GM12891 (cell line): ENCODE results near the gene CKS1B.
A peak's percentile ranks its signal among the peaks of the same experiment; 100 is the strongest.
"Not testable (repeated sequence)": the region's sequence is repeated elsewhere in the genome, so short reads cannot be mapped to it uniquely, and the experiment has no call there.

ENCODE experiments used
- DNase-seq: peaks from one replicate; pipeline ENCODE4 v3.0.0; 2011; ENCODE audit warnings: low spot score; ENCODE audit not compliant: insufficient read length
- FAIRE-seq: peaks from 2 replicates; lab custom pipeline; 2011; peaks lifted over from hg19 to GRCh38; lab: Jason Lieb, UNC
- PAX5 ChIP-seq: IDR thresholded peaks from 2 replicates; pipeline ENCODE4 v1.6.1; 2011; ENCODE audit warnings: low read length, moderate library complexity, mild to moderate bottlenecking; ENCODE audit not compliant: insufficient read depth, severe bottlenecking
- POLR2A ChIP-seq: IDR thresholded peaks from 2 replicates; pipeline ENCODE4 v1.6.1; 2011; ENCODE audit warnings: low read depth, low read length, control low read depth
- POLR2AphosphoS5 ChIP-seq: IDR thresholded peaks from 2 replicates; pipeline ENCODE4 v1.6.1; 2011; ENCODE audit warnings: low read depth, low read length, control low read depth
- POU2F2 ChIP-seq: IDR thresholded peaks from 2 replicates; pipeline ENCODE4 v1.6.1; 2011; ENCODE audit warnings: low read depth, mild to moderate bottlenecking, control low read depth, low read length, moderate library complexity
- SPI1 ChIP-seq: IDR thresholded peaks from 2 replicates; pipeline ENCODE4 v1.6.1; 2011; ENCODE audit warnings: low read depth, low read length, control low read depth
- TAF1 ChIP-seq: IDR thresholded peaks from 2 replicates; pipeline ENCODE4 v1.6.1; 2011; ENCODE audit warnings: low read depth, low read length, control low read depth

The CKS1B gene

DNA sequence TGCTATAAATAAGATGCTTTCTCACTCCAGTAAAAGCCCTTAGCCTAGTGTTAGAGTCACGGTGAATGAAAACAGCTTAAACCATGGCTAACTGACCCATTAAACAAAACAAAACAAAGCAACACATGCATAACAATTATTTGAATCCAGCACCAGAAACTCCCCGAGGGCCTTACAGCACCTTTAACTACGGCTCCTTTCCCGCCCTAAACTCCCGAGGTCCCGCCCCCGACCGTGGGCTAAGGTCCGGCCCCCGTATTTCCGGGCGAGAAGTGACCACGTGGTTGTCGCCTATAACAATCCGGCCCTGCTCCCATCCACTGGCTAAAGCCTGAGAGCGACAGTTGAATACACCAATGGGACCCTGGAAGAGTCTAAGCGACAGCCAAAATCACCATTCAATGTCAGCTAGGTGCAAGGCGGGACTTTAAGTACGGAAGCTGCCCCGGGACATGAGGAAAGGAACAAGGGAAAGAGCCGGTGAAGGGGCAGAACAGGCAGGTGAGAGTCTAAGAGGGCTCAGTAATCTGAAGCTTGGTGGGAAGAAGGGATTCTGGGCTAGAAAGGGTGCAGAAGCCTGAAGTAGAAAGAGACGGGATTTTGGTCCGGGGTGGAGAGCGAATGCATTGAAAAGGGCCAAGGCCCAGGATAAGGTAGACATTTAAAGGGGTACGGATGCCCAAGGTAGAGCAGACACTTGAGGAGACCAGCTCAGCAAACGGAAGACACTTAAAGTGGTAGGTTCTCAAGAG lies 8.6 kb downstream of the CKS1B start, which contains the start of gene FLAD1:
FLAD1 (plus strand) TSS at position 448 of the 752 bp plus-strand sequence. CDS start 351 bp downstream, outside the sequence.
- peak; percentile 86 for FAIRE-seq
- TF ChIP-seq POLR2AphosphoS5 (peak; percentile 86), TAF1 (peak; percentile 67; the same call in 1 of the 2 replicates), SPI1 (peak; percentile 27; the same call in 1 of the 2 replicates), POU2F2 (no peak), POLR2A (peak; percentile 87), PAX5 (no peak)

DNA sequence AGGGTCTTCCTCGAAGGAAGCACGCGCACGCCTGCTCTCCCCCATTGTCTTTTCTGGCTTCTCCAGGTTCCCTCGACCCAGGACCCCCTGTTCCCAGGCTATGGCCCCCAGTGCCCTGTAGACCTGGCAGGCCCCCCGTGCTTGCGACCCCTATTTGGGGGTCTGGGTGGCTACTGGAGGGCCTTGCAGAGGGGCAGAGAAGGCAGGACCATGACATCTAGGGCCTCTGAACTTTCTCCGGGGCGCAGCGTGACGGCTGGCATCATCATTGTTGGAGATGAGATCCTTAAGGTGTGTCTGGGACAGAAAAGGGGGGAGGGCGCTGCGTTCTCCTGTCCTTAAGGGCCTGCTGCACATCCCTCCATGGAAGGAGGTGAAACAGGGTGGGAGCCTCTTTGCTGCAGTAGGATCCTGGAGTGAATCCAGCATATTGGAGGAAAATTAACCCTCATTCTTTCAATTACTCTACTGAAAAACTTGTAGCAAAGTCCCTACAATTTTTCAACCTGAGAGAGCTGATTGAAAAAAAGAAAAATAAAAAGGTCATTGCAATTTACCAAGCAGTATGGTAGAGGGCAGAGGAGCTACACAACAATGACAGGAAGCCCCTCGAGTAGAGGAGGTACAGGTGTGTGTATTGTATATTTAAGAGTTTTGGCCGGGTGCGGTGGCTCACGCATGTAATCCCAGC lies 9.4 kb downstream of the CKS1B start:
- DNase-seq (no peak), FAIRE-seq (no peak)
- TF ChIP-seq POLR2AphosphoS5 (no peak), POU2F2 (no peak), POLR2A (no peak), SPI1 (no peak), TAF1 (no peak), PAX5 (no peak)

More for the DNA sequence above, 8.6 kb downstream of the CKS1B start, which contains the start of gene FLAD1:
- DNase-seq = peak; percentile 94

DNA sequence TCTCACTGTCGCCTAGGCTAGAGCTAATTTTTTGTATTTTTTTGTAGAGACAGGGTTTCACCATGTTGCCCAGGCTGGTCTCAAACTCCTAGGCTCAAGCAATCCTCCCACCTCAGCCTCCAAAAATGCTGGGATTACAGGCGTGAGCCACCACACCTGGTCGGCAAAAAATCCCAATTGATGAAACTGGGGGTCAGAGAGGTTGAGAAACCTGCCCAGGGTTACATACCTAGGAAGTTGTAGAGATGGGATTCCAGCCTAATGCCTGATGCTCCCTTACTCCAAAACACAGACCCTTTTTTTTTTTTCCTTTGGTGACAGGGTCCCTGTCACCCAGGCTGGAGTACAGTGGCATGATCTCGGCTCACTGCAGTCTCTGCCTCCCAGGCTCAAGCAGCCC lies 12.3 kb downstream of the CKS1B start:
- FAIRE-seq, DNase-seq: not testable (repeated sequence)

DNA sequence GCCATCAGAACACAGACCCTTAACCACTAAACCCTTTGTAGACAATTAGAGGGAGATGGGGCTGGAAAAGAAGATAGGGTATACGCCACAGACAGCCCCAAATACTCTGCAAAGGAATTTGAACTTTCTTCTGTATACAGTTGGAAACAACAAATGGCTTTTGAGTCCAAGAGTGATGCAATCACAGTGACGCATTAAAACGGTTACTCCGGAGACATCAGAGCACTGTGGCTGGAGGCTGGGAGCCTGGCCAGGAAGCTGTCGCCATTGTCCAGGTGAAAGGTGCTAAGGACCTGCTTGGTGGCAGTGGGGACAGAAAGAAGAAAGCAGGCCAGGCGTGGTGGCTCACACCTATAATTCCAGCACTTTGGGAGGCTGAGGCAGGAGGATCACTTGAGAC lies 12.8 kb downstream of the CKS1B start:
- no peak for DNase-seq
- FAIRE-seq = no peak
- TF ChIP-seq POLR2A (no peak), TAF1 (no peak), PAX5 (no peak), POU2F2 (no peak), POLR2AphosphoS5 (no peak), SPI1 (no peak)

DNA sequence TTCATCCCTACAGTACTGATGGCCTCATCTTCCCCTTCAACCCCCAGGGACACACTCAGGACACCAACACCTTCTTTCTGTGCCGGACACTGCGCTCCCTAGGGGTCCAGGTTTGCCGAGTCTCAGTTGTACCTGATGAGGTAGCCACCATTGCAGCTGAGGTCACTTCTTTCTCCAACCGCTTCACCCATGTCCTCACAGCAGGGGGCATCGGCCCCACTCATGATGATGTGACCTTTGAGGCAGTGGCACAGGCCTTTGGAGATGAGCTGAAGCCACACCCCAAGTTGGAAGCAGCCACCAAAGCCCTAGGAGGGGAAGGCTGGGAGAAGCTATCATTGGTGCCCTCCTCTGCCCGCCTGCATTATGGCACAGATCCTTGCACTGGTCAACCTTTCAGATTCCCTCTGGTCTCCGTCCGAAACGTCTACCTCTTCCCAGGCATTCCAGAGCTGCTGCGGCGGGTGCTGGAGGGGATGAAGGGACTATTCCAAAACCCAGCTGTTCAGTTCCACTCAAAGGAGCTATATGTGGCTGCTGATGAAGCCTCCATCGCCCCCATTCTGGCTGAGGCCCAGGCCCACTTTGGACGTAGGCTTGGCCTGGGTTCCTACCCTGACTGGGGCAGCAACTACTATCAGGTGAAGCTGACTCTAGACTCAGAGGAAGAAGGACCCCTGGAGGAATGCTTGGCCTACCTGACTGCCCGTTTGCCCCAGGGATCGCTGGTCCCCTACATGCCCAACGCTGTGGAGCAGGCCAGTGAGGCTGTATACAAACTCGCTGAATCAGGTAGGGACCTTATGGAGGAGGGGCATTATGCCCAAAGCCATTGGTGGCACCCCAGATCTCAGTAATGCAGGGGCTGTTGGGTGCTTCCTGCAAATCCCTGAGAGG lies 13.8 kb downstream of the CKS1B start:
- DNase-seq (no peak), FAIRE-seq (no peak)
- TF ChIP-seq POU2F2 (no peak), POLR2A (no peak), PAX5 (no peak), TAF1 (no peak), SPI1 (no peak), POLR2AphosphoS5 (no peak; the same call in 1 of the 2 replicates)

DNA sequence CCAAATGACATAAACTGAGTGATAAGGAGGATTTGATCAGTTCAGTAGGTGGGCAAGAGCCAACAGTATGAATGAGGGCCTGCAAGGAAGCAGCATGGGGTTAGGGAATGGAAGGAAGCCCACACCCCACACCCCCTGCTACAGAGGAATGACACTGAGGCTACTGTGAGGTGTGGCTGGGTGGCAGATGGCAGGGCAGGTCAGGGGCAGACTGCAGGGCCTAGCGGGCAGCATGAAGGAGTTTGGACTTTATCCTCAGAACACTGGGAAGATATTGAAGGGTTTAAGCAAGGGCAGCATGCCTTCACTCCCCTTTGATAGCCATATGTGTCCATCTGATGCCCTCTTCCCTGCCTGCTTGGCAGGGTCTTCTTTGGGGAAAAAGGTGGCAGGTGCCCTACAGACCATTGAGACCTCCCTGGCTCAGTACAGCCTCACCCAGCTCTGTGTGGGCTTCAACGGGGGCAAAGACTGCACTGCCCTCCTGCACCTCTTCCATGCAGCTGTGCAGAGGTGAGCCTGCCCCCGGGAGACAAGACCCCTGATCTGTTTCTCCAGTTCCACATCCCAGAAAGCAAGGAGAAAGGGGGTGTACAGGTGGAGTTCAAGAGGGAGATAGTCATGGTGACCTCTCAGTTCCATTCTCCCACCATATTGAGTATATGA lies 14.8 kb downstream of the CKS1B start:
- no peak for DNase-seq
- FAIRE-seq = no peak
- TF ChIP-seq POLR2A (no peak), SPI1 (no peak), POLR2AphosphoS5 (no peak), TAF1 (no peak), POU2F2 (no peak), PAX5 (no peak)

DNA sequence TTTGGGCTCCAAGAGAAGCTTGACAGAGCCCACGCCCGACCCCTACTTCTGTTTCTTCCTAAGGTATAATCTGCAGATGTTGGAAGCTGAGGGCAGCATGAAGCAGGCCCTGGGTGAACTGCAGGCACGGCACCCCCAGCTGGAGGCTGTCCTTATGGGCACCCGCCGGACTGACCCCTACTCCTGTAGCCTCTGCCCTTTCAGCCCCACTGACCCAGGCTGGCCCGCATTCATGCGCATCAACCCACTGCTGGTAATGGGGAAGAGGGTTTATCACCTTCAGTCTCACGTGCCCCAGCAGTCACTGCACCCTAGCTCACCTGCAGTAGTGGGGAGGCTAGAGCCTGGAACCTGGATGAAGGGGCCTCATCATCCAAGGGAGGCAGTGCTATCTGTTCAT lies 15.8 kb downstream of the CKS1B start:
- TF ChIP-seq SPI1 (no peak), POU2F2 (no peak), TAF1 (no peak), POLR2A (no peak), PAX5 (no peak), POLR2AphosphoS5 (no peak)
- no peak for DNase-seq
- no peak for FAIRE-seq

DNA sequence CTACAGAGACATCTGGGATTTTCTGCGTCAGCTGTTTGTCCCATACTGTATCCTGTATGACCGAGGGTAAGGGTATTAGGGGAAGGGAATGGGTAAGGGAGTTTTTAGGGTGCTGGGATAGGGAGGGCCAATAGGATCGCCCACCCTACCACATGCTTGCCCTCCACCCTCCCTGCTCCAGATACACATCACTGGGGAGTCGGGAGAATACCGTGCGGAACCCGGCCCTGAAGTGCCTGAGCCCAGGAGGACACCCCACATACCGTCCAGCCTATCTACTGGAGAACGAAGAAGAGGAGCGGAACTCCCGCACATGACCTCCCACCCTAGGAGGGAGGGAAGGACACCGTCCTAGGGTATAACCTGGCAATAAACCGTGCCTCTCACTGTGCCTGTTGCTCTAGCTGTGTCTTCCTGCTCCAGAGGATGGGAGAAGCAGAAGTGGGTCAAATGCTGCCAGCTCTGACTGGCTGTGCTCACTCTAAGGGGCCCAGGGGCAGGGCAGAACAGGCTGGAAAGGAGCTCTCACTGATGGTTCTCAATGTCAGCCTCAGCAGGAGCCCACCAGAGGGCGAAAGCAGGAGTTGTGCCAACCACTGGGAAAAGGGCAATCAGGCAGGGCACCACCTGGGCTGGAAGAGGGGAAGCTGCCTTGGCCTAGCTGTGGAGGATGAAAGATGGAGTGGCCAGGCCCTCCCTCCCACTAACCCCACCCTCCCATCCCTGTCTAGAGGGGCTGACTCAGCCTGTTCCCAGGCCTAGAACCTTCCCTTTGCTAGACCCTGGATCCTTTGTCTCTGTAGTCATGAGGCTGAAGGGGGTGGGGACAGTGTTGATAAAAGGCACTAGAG lies 18.5 kb downstream of the CKS1B start:
- FAIRE-seq = no peak
- TF ChIP-seq POLR2AphosphoS5 = no peak
- no peak for TF ChIP-seq POU2F2
- no peak for TF ChIP-seq TAF1
- no peak for TF ChIP-seq PAX5
- TF ChIP-seq POLR2A = no peak
- DNase-seq = no peak
